Inflammatory macrophage treated with lipopolysaccharide for 4 hours (primary cell): ENCODE results near the gene ST6GAL2.

Experiments
- DNase-seq: peaks from one replicate; pipeline ENCODE4 v3.0.0-alpha.2; 2020

The ST6GAL2 gene

GRCh38 chr2:106863387-106863786 lies 22.6 kb downstream of the ST6GAL2 start:
- no peak for DNase-seq

- DNase-seq: no peak
These were observed 26.5 kb downstream of the ST6GAL2 start for GRCh38 chr2:106859498-106859897.

DNA sequence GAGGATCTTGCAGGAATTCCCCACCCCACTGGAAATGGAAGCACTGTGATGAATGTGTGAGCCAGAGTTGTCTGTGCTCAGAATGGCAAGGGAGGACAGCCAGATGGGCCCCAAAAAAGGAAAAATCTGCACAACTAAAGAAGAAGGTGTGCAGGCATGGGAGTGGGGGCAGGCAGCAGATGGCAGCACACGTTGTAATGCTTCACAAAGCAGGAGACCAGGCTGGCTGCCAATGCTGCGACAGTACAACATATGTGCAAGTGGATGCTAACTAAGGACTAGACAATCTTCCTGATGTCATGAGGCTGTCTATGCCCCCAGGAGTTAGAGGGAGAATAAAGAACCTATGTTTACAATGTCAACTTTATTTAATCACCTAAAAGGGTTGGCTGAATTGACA lies 27.2 kb downstream of the ST6GAL2 start:
- no peak for DNase-seq

GRCh38 chr2:106857882-106858478 lies 28.0 kb downstream of the ST6GAL2 start:
- DNase-seq: no peak

DNA sequence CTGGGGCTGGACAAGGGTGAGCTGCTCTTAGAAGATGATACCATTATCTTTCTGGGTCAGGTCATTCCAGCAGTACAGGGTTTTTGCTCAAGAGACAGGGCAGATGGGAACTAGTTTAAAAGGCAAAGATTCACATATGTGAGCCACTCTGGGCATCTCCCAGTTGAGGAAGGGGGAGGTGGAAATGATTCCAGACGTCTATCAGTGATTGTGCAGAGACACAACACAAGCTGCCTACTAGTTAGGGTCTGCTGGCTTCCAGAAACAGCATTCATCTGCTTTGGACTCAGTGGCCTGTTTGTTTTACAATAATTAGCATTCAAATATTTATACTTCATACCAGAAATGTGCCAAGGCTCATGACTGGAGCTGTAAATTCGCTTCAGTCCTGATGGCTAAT lies 32.3 kb downstream of the ST6GAL2 start:
- DNase-seq: no peak

- DNase-seq: no peak
These were observed 34.0 kb downstream of the ST6GAL2 start for GRCh38 chr2:106851881-106852501.

DNA sequence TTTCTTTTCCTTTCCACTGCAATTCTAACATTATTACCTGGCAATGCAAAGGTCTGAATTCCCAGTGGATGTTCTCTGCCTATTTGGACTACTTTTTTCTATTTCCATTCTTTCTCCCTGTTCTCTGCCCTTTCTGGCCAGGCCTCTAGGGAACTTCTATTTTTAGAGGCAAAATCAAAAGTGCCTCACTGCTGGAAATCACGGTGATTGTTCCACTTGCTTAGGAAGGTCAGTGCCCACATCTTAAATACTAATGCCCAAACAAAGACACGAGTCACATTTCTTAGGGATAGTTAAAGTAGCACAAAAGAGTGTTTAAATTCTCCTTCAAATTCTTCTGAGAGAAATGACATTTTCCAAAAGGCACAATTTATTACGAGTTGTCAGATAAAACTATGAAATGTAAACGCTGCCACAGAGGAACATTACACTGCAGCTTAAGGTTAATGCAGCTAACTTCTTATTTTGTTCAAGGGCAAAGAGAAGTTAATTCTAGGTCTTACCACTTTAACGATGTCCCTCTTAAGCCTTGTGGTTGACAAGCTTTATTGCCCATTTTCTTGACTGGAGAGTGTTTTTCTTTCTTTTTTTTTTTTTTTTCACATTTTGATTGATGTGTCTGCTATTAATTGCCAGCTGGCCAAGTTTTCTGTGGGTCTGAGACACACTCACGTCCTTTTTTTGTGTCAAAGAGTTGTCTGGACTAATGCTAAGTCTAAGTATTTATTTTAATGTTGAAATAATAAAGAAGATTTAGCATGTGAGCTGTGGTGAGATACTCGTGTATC lies 34.7 kb downstream of the ST6GAL2 start:
- DNase-seq: no peak

GRCh38 chr2:106849253-106849652 lies 36.7 kb downstream of the ST6GAL2 start:
- DNase-seq: no peak

DNA sequence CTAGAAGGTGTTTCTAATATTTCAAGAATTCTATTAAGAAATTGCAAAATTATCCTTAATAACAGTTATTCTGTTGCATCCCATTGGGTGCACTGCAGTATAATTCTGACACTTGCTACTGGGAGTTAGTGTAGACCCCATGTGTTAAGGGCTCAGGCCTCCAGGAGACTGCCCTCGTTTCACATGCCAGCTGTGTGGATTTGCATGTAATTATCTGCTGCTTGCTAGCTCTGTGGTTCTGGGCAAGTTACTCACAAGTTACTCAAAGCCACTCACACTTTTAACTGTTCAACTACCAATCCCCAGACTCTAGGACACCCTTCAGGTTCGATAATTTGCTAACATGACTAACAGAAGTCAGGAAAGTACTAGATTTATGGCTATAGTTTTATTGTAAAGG lies 38.6 kb downstream of the ST6GAL2 start:
- DNase-seq: no peak

DNA sequence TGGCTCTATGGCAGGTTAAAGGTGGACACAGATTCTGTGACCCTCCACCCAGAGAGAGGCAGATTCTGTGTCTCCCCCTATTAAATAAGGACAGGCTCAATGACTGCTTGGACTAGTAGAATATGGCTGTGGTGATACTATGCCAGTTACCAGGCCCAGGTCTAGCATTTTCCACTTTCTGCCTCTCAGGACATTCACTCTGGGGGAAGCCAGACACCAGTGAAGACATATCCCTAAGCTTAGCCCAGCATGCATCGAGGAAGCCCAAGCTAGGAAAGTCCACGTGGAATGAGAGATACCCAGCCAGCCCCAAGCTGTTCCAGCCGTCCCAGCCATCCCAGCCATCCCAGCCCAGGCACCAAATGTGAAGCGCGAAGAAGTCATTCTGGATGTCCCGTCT lies 40.3 kb downstream of the ST6GAL2 start:
- no peak for DNase-seq

DNA sequence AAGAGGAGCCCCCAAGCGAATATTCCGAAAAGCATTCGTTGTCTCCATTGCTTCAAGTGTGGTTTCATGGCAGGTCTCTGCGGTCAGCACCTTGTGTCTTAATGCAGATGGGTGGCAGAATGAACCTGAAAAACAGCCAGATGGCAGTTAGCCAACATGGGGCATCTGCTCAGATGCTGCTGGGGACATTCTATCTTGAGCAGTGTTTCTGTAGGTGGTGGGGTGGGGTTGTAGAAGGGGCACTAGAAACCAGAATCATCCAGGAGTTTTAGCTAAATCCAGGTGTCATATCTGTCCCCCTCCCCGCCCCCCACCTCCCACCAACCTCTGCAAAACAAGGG lies 42.1 kb downstream of the ST6GAL2 start:
- no peak for DNase-seq

DNA sequence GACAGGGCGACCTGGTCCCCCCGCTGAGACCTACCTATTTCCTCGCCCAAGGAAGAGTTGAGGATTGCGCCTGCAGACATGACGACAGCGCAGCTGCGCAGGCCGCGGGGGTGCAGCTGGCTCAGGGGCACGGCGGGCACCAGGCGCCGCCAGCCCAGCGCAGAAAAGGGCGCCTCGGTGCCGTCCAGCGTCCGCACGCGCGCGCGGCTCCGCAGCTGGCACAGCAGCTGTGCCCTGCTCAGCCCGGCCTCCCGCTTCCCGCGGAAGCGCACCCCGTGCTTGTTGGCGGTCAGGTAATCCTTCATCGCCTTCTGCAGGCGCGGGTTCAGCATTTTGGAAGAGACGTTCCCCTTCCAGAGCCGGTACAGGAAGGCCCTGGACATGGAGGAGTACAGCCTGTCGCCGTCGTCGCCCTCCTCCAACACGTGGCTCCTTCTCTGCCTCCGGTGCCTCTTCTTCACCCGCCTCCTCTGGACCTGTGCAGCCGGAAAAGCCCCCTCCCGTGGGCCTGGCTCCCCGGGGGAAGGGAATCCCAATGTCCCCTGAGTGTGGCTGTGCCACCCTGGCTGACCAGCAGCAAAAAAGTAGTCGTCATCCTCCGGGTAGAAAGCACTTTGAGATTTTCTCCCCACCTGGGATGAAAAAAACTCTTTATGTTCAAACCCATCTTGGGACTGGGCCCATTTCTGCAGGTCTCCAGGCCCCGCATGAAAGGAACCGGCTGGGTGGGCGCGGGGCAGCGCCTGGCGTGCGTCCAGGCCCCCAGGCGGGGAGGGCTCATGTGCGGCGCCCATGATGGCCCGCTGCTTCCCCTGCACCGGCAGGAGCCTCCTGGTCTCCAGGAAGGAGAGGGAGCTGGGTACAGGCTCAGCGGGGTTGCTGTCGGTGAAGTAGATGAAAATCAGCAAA lies 42.7 kb downstream of the ST6GAL2 start:
- no peak for DNase-seq

- DNase-seq: no peak
These were observed 43.9 kb downstream of the ST6GAL2 start for GRCh38 chr2:106841886-106842645.

DNA sequence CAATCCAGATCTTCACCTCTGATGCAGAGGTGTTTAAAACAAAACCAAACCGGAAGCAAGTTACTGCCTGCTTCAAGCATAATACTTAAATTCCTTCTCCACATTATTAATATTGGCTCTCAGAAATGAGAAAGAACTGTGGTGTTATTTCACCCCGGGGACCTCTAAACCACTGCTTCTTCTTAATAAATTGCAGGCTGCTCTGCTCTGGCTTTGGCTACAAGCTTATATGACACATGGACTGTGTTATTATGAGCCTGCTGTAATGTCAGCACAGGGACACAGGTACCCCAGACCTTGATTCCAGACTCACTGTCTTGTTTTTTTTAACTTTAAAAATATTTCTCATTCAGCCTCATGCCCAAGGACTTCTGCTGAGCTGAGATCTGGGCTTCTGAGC lies 45.1 kb downstream of the ST6GAL2 start:
- no peak for DNase-seq

- DNase-seq: no peak
These were observed 45.9 kb downstream of the ST6GAL2 start for GRCh38 chr2:106839849-106840595.

DNA sequence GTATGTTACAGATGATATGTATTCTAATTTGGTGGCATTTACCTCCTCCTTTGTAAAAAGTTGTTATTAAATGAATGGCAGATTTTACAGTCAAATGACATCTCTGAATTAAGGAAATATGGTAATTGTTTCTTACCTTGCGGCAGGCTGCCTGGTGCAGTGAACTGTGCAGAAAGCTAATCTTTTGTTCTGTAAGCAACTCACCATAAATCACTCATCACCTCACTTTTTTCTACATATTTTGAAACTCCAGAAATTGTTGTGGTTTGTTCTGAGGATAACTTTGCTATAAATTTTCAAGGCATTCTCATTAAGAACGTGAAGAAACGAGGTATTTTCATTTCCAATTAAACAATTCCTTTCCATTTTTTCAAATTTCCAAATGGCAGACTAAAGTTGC lies 52.7 kb downstream of the ST6GAL2 start:
- DNase-seq: no peak

GRCh38 chr2:106831816-106832569 lies 54.0 kb downstream of the ST6GAL2 start:
- DNase-seq: no peak

DNA sequence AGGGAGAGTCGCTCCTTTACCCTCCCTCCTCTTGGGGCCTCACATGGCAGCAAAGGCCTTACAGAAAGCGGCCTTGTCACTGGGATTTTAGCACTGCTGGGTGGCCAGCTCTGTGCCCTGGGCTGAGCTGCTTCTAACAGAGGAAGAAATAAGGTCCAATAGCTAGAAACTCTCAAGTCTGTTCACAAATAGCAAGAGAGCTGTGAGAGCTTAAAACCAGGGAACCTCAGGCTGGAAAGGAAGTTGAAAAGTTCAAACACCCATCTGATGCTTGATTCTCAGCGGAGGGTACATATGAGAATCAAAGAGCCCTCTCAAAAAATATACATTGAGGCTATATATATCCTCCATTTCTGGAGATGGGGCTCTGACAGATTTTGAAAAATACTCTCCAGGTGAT lies 54.7 kb downstream of the ST6GAL2 start:
- DNase-seq: no peak

- DNase-seq: no peak
These were observed 55.8 kb downstream of the ST6GAL2 start for GRCh38 chr2:106830191-106830590.

DNA sequence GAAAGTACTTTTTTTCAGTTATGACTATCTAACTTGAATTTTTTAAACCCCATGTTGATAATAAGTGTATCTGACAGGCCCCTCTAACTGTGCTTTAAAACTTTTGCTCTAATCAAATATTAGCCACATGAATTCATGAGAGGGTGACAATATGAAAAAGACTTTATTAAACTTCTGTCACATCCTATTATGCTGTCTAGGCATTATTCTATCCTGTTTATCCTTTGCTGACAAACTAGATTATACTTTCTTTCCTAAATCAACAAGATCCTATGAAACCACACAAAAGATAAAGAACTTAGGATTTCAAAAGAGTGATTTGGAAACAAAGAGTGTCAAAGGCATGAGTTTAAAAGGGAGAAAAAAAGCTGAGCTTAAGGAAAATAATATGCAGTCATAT lies 57.8 kb downstream of the ST6GAL2 start:
- no peak for DNase-seq

DNA sequence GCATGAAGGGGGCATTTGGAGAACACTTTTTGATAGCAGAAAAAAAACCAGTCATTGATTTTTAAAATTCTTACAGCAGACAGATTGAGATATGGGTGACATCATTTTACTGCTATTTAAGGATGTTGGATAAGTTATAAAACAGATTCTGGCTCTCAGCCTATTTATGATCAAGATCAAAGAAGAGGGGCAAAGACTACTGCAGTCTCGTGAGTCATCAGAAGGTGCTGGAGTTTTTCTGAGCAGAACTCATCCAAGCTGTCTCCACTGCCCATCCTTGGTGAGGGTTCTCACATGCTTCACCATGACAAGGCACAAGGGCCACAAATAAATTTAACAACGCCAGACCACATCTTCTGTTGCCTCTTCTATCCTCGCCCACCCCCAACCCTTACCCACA lies 58.8 kb downstream of the ST6GAL2 start:
- no peak for DNase-seq
